Endothelial cell of umbilical vein (primary cell): ENCODE data around the gene FZD1. TPM values are rescaled to one million over a fixed set of nuclear protein-coding genes. Genes with fewer than 3 reads are reported as not detected.

Experiments
- BruUV-seq: library from RNA; stranded (reverse); fragments of 400-500 nt; replicated peaks from 2 replicates; lab custom pipeline; 2021; lab: Mats Ljungman, UMichigan
- CTCF ChIA-PET: fragments of 300-600, 350-600 bp; sonication (Branson Sonifier 250); formaldehyde crosslinking; loops from one replicate; lab custom pipeline; 2021; ENCODE audit warnings: antibody characterized with exemption, inconsistent platforms; lab: Charles Lee
- POLR2A ChIA-PET: fragments of 300-600, 350-600 bp; sonication (Branson Sonifier 250); formaldehyde crosslinking; loops from one replicate; lab custom pipeline; 2021; ENCODE audit warnings: antibody characterized with exemption, inconsistent platforms; lab: Charles Lee
- DNase-seq: peaks from one replicate; pipeline ENCODE4 v3.0.0-alpha.2; 2011; ENCODE audit warnings: low read depth, low spot score
- FAIRE-seq: peaks from 2 replicates; lab custom pipeline; 2011; peaks lifted over from hg19 to GRCh38; lab: Jason Lieb, UNC
- H2AFZ ChIP-seq: 2 replicates; pipeline ENCODE4 v1.6.0; 2012; ENCODE audit warnings: low read depth, low read length, control low read depth, inconsistent platforms
- H3K27ac ChIP-seq: 2 replicates; pipeline ENCODE4 v1.5.1; 2011; ENCODE audit warnings: low read depth, mild to moderate bottlenecking, control low read depth, low read length, moderate library complexity; ENCODE audit not compliant: insufficient read depth
- H3K27me3 ChIP-seq, 2 experiments: 2 replicates each; pipeline versions ENCODE4 v1.6.0 to v1.6.1; 2011; ENCODE audit warnings: low read length in 2 of 2, mixed read lengths in 1 of 2; ENCODE audit not compliant: control insufficient read depth in 2 of 2, insufficient read depth in 2 of 2
- H3K36me3 ChIP-seq, 2 experiments: 2 replicates in 1 of 2; 3 replicates in 1 of 2; pipeline ENCODE4 v1.5.1; 2011; ENCODE audit warnings: low read length in 2 of 2, mild to moderate bottlenecking in 1 of 2, moderate library complexity in 1 of 2; ENCODE audit not compliant: control insufficient read depth in 2 of 2, insufficient read depth in 2 of 2; ENCODE audit errors: extremely low read depth in 1 of 2
- H3K4me1 ChIP-seq: 3 replicates; pipeline ENCODE4 v1.5.1; 2011; ENCODE audit warnings: mild to moderate bottlenecking, low read length; ENCODE audit not compliant: control insufficient read depth, insufficient read depth; ENCODE audit errors: extremely low read depth
- H3K4me2 ChIP-seq: 2 replicates; pipeline ENCODE4 v1.6.1; 2011; ENCODE audit warnings: low read length, control low read depth, mixed read lengths; ENCODE audit not compliant: insufficient read depth
- H3K4me3 ChIP-seq, 3 experiments: fragments of 200-600 bp in 1 of 3; sonication (generic), shearing (Covaris generic) in 1 of 3; replicated peaks in 1 of 3; 2 replicates each; pipeline ENCODE4 v1.5.1; 2011 to 2016; ENCODE audit warnings: control low read depth in 3 of 3, low read length in 3 of 3, mild to moderate bottlenecking in 2 of 3, inconsistent platforms in 1 of 3, low read depth in 1 of 3, moderate library complexity in 1 of 3; ENCODE audit not compliant: insufficient read depth in 1 of 3
- H3K79me2 ChIP-seq: 2 replicates; pipeline ENCODE4 v1.6.0; 2012; ENCODE audit warnings: low read length, inconsistent platforms; ENCODE audit not compliant: control insufficient read depth, insufficient read depth
- H3K9ac ChIP-seq: replicated peaks from 2 replicates; pipeline ENCODE3; 2011; ENCODE audit warnings: low read length, control low read depth; ENCODE audit not compliant: insufficient read depth; ENCODE audit errors: extremely low read depth
- H3K9me1 ChIP-seq: replicated peaks from 3 replicates; pipeline ENCODE4 v1.6.0; 2011; ENCODE audit warnings: mild to moderate bottlenecking, low read length; ENCODE audit not compliant: control insufficient read depth, insufficient read depth; ENCODE audit errors: extremely low read depth
- H3K9me3 ChIP-seq: replicated peaks from 2 replicates; pipeline ENCODE4 v1.5.1; 2012; ENCODE audit warnings: low read length, inconsistent platforms; ENCODE audit not compliant: control insufficient read depth, insufficient read depth
- H4K20me1 ChIP-seq: replicated peaks from 2 replicates; pipeline ENCODE3; 2011; ENCODE audit warnings: mild to moderate bottlenecking, low read length; ENCODE audit not compliant: control insufficient read depth, insufficient read depth; ENCODE audit errors: extremely low read depth
- EZH2 ChIP-seq: IDR thresholded peaks from 2 replicates; pipeline ENCODE4 v1.6.1; 2012; ENCODE audit warnings: borderline replicate concordance, low read depth, mild to moderate bottlenecking, moderate library complexity, low read length, inconsistent platforms; ENCODE audit not compliant: severe bottlenecking
- FOS ChIP-seq: IDR thresholded peaks from 2 replicates; pipeline ENCODE4 v1.6.1; 2011; ENCODE audit warnings: mild to moderate bottlenecking, low read length, moderate library complexity, borderline replicate concordance; ENCODE audit not compliant: insufficient read depth
- GATA2 ChIP-seq: IDR thresholded peaks from 2 replicates; pipeline ENCODE4 v1.7.0; 2011; ENCODE audit warnings: low read depth, mild to moderate bottlenecking, moderate library complexity, mixed read lengths, low read length; ENCODE audit not compliant: insufficient read length, insufficient read depth
- JUN ChIP-seq: IDR thresholded peaks from 2 replicates; pipeline ENCODE4 v1.6.1; 2011; ENCODE audit warnings: borderline replicate concordance, low read depth; ENCODE audit not compliant: insufficient read length, insufficient read depth
- POLR2A ChIP-seq: IDR thresholded peaks from 2 replicates; pipeline ENCODE4 v1.6.1; 2012; ENCODE audit warnings: low read depth, mild to moderate bottlenecking, control low read depth, low read length
- POLR2AphosphoS5 ChIP-seq: IDR thresholded peaks from 2 replicates; pipeline ENCODE4 v1.6.1; 2012; ENCODE audit warnings: low read depth, mild to moderate bottlenecking, control low read depth, low read length, moderate library complexity; ENCODE audit not compliant: insufficient read depth
- dilution Hi-C: fragments of 300-500 bp; cut with MboI; formaldehyde crosslinking; loops from one replicate; pipeline ENCODE4 v1.15.0; 2019; ENCODE audit warnings: low sequenced_read_pairs; ENCODE audit not compliant: extremely low pct_ligation_motif_present
- intact Hi-C: fragments of 100-400 bp; cut with micrococcal nuclease; formaldehyde crosslinking; loops from one replicate; pipeline ENCODE4 v1.10.0; 2022
- polyA plus RNA-seq, 4 experiments: library from polyadenylated mRNA; depleted of rRNA in 3 of 4; stranded (reverse) in 3 of 4; unstranded in 1 of 4; fragments of >200 nt; gene quantifications; 2 replicates each; pipeline versions ENCODE4 v1.2.1 to v1.2.3, GENCODE V29; 2011 to 2012; ENCODE audit warnings: missing spikeins in 1 of 4
- total RNA-seq: library from RNA; stranded (reverse); gene quantifications from 2 replicates; pipeline ENCODE4 v1.2.3, GENCODE V29; 2021
- TF ChIP-seq, protein P1 (sequence below): IDR thresholded peaks from 2 replicates; pipeline ENCODE4 v1.6.1; 2011; ENCODE audit not compliant: insufficient read depth, insufficient read length
- TF ChIP-seq, protein P2 (sequence below), 2 donors: IDR thresholded peaks; 1 replicate in 1 of 2; 2 replicates in 1 of 2; pipeline ENCODE4 v1.5.1; 2011; ENCODE audit warnings: low read length in 2 of 2, mild to moderate bottlenecking in 2 of 2, moderate library complexity in 2 of 2, control low read depth in 1 of 2, inconsistent platforms in 1 of 2, low read depth in 1 of 2; ENCODE audit not compliant: insufficient read depth in 1 of 2; ENCODE audit errors: extremely low read depth in 1 of 2

FZD1 gene
- total and polyA plus RNA-seq, 2 donors (not counting 3 experiments of a cell fraction or from before 2014, with no cell fraction given): 2.4 to 3.4 TPM

DNA sequence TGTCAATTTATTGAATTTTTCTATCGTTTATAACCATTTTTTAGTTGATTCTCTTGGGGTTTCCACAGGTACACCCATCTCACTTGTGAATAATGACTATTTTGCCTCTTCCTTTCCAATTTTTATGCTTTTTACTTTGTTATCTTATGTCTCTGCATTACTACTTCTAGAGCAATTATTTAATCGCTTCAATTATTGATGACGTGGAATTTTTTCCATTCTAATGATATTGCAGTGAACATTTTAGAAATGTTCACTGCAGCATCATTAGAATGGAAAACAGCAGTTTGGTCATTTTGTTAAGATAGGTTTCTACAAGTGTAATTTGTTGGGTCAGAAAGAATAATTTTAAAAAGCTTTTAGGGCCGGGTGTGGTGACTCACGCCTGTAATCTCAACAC, 27.1 kb downstream of the FZD1 start:
- no peak overlapping the region for H3K4me3 ChIP-seq

More for the DNA sequence above, 27.1 kb downstream of the FZD1 start:
- no peak overlapping the region for H3K9ac ChIP-seq
- no peak for TF ChIP-seq POLR2AphosphoS5
- no peak for TF ChIP-seq JUN
- no peak for TF ChIP-seq GATA2
- TF ChIP-seq, protein P1, sequence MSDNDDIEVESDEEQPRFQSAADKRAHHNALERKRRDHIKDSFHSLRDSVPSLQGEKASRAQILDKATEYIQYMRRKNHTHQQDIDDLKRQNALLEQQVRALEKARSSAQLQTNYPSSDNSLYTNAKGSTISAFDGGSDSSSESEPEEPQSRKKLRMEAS: no peak
- TF ChIP-seq POLR2A: no peak
- TF ChIP-seq, protein P2, sequence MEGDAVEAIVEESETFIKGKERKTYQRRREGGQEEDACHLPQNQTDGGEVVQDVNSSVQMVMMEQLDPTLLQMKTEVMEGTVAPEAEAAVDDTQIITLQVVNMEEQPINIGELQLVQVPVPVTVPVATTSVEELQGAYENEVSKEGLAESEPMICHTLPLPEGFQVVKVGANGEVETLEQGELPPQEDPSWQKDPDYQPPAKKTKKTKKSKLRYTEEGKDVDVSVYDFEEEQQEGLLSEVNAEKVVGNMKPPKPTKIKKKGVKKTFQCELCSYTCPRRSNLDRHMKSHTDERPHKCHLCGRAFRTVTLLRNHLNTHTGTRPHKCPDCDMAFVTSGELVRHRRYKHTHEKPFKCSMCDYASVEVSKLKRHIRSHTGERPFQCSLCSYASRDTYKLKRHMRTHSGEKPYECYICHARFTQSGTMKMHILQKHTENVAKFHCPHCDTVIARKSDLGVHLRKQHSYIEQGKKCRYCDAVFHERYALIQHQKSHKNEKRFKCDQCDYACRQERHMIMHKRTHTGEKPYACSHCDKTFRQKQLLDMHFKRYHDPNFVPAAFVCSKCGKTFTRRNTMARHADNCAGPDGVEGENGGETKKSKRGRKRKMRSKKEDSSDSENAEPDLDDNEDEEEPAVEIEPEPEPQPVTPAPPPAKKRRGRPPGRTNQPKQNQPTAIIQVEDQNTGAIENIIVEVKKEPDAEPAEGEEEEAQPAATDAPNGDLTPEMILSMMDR (IDR thresholded peaks at IDR 0.05; ENCODE audit: extremely low read depth in 1 of 2, insufficient read depth in 1 of 2, low read depth in 1 of 2, low read length in 2 of 2): no peak
- no peak for TF ChIP-seq EZH2
- no peak for TF ChIP-seq FOS
- no peaks in the 10 kb centered on the region for H3K79me2 ChIP-seq
- H3K9me1 ChIP-seq: no peaks in the 10 kb centered on the region
- H3K27me3 ChIP-seq: peaks cover 6 to 12% of the 10 kb centered on the region in 2 experiments
- BruUV-seq: no TSS peak
- no peaks in the 10 kb centered on the region for H3K4me1 ChIP-seq
- no peaks in the 10 kb centered on the region for H3K9me3 ChIP-seq
- ChIA-PET CTCF (interaction anchor here (1.4 kb wide), 1 partner anchor 14 kb away, joined by 3 read pairs; no protein-coding TSS in a partner anchor), POLR2A (no interaction called here)
- no peaks in the 10 kb centered on the region for H4K20me1 ChIP-seq
- no peak overlapping the region for H2AFZ ChIP-seq
- DNase-seq (no peak), FAIRE-seq (no peak)
- dilution Hi-C loops (no loop called here), intact Hi-C loops (no loop called here)
- H3K4me2 ChIP-seq: no peak overlapping the region
- H3K36me3 ChIP-seq: no peaks in the 10 kb centered on the region
- H3K27ac ChIP-seq: no peak overlapping the region
